HFFc6 (cell line): ENCODE results near the gene PHF21A. TPM values are rescaled to one million over a fixed set of nuclear protein-coding genes. Genes with fewer than 3 reads are reported as not detected.

Source experiments
- DNase-seq: peaks from one replicate; pipeline ENCODE4 v3.0.0-alpha.2; 2018
- H3K27ac Mint-ChIP-seq: 2 replicates; pipeline ENCODE4 v1.8.0; 2020; ENCODE audit warnings: mild to moderate bottlenecking, mixed read lengths
- H3K27me3 Mint-ChIP-seq: 2 replicates; pipeline ENCODE4 v1.8.0; 2021; ENCODE audit warnings: mild to moderate bottlenecking, moderate library complexity, mixed read lengths; ENCODE audit not compliant: insufficient read depth
- H3K36me3 Mint-ChIP-seq: 2 replicates; pipeline ENCODE4 v1.8.0; 2021; ENCODE audit warnings: low read depth, mixed read lengths
- H3K4me1 Mint-ChIP-seq: 2 replicates; pipeline ENCODE4 v1.8.0; 2020; ENCODE audit warnings: low read depth, mixed read lengths
- H3K4me3 Mint-ChIP-seq: 2 replicates; pipeline ENCODE4 v1.8.0; 2020; ENCODE audit warnings: mild to moderate bottlenecking, moderate library complexity, mixed read lengths
- H3K9me3 Mint-ChIP-seq: 2 replicates; pipeline ENCODE4 v1.8.0; 2020; ENCODE audit warnings: mild to moderate bottlenecking, mixed read lengths
- total RNA-seq, 6 experiments: library from RNA; stranded (reverse); fragmentation: NEBNext Ultra II Directional; extraction: Animal tissue kit (Norgen Biotek cat#: 25700); gene quantifications; 2 replicates in 1 of 6; 3 replicates in 5 of 6; pipeline ENCODE4 v1.2.3, GENCODE V29; 2021
- TF ChIP-seq, protein P1 (sequence below): fragments of 200-600 bp; sonication (generic); IDR thresholded peaks from 2 replicates; pipeline ENCODE4 v1.5.0; 2021; ENCODE audit warnings: antibody characterized with exemption, mild to moderate bottlenecking

Gene PHF21A
- total RNA-seq, 6 experiments from 2014 or later, result 25.5 to 32.4 (median 26.2) TPM

DNA sequence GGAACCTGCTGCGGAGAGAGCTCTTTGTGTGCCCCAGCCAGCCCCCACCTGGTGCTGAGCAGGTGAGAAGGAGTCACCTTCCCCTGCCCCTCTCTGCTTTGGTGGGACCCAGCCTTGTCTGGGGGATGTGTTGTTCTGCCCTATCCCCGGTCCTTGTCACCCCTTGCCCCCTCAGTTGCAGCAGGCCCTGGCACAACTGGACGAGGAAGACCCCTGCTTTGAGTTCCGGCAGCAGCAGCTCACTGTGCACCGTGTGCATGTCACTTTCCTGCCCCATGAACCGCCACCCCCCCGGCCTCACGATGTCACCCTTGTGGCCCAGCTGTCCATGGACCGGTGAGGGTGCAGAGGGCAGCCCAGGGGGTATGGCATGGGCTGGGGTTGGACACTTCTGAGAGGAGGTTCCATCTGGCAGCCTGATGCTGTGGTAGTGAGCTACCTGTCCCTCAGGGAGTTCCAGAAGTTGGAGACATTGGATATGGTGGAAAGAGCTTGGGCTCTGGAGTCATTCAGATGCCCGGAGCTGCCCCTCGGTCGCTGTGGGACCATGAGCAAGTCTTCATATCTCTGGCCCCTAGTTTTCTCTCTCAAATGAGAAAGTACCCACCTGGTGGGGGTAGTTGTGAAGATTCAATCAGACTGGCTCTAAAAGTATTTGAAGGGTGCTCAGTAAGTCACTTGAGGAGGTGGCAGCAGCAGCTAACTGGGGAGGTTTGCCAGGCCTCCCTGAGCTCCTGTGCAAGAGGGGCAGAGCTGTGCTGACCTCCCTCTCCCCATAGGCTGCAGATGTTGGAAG lies 194.5 kb downstream of the PHF21A start:
- H3K9me3 Mint-ChIP-seq, result no peaks in the 10 kb centered on the region
- H3K27ac Mint-ChIP-seq, result no peak overlapping the region
- TF ChIP-seq, protein P1, sequence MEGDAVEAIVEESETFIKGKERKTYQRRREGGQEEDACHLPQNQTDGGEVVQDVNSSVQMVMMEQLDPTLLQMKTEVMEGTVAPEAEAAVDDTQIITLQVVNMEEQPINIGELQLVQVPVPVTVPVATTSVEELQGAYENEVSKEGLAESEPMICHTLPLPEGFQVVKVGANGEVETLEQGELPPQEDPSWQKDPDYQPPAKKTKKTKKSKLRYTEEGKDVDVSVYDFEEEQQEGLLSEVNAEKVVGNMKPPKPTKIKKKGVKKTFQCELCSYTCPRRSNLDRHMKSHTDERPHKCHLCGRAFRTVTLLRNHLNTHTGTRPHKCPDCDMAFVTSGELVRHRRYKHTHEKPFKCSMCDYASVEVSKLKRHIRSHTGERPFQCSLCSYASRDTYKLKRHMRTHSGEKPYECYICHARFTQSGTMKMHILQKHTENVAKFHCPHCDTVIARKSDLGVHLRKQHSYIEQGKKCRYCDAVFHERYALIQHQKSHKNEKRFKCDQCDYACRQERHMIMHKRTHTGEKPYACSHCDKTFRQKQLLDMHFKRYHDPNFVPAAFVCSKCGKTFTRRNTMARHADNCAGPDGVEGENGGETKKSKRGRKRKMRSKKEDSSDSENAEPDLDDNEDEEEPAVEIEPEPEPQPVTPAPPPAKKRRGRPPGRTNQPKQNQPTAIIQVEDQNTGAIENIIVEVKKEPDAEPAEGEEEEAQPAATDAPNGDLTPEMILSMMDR, result no peak
- DNase-seq, result no peak
- H3K4me3 Mint-ChIP-seq, result no peak overlapping the region
- H3K36me3 Mint-ChIP-seq, result peaks cover 4% of the 10 kb centered on the region
- peaks cover 9% of the 10 kb centered on the region for H3K4me1 Mint-ChIP-seq
- H3K27me3 Mint-ChIP-seq, result peaks cover 23% of the 10 kb centered on the region

GRCh38 chr11:45926001-45926401 lies 195.3 kb downstream of the PHF21A start:
- peaks cover 9% of the 10 kb centered on the region for H3K4me1 Mint-ChIP-seq
- TF ChIP-seq, protein P1, result no peak
- no peak for DNase-seq
- H3K27me3 Mint-ChIP-seq, result peaks cover 30% of the 10 kb centered on the region
- H3K9me3 Mint-ChIP-seq, result no peaks in the 10 kb centered on the region
- no peak overlapping the region for H3K4me3 Mint-ChIP-seq
- H3K27ac Mint-ChIP-seq, result no peak overlapping the region
- no peaks in the 10 kb centered on the region for H3K36me3 Mint-ChIP-seq

DNA sequence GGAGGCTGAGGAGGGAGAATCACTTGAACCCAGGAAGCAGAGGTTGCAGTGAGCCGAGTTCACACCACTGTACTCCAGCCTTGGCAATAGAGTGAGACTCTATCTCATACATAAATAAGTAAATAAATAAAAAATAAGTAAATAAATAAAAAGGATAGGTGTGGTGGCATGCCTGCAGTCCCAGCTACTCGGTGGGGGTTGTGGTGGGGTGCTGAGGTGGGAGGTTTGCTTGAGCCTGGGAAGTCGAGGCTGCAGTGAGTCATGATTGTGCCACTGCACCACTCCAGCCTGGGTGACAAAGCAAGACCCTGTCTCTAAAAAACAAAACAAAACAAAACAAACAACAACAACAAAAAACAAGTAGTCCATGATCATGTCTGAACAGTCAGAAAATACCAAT lies 195.7 kb downstream of the PHF21A start:
- DNase-seq, result no peak
- Mint-ChIP-seq H3K9me3 (no peaks in the 10 kb centered on the region), H3K36me3 (no peaks in the 10 kb centered on the region), H3K27me3 (peaks cover 33% of the 10 kb centered on the region), H3K27ac (no peak overlapping the region), H3K4me1 (peaks cover 9% of the 10 kb centered on the region), H3K4me3 (no peak overlapping the region)
- TF ChIP-seq, protein P1, result no peak

DNA sequence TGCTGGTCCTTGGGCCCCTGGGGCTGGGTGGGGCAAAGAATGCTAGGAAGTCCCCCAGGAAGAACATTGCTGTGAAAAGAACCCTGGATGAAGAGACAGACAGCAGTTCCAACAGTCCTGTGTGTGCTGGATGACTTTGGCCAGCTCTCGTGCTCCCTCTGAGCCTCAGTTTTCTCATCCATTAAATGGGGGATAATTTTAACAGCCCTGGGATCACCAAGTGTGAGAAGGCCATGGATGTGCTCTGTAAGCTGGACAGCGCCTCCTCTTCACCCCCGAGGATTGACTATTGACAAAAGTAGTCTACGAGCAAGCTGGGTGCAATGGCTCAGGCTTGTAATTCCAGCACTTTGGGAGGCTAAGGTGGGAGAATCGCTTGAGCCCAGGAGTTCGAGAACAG lies 196.3 kb downstream of the PHF21A start:
- TF ChIP-seq, protein P1, result no peak
- Mint-ChIP-seq H3K27ac (no peak overlapping the region), H3K4me3 (no peak overlapping the region), H3K9me3 (no peaks in the 10 kb centered on the region), H3K36me3 (no peaks in the 10 kb centered on the region), H3K4me1 (peaks cover 5% of the 10 kb centered on the region), H3K27me3 (peaks cover 34% of the 10 kb centered on the region)
- DNase-seq, result no peak

DNA sequence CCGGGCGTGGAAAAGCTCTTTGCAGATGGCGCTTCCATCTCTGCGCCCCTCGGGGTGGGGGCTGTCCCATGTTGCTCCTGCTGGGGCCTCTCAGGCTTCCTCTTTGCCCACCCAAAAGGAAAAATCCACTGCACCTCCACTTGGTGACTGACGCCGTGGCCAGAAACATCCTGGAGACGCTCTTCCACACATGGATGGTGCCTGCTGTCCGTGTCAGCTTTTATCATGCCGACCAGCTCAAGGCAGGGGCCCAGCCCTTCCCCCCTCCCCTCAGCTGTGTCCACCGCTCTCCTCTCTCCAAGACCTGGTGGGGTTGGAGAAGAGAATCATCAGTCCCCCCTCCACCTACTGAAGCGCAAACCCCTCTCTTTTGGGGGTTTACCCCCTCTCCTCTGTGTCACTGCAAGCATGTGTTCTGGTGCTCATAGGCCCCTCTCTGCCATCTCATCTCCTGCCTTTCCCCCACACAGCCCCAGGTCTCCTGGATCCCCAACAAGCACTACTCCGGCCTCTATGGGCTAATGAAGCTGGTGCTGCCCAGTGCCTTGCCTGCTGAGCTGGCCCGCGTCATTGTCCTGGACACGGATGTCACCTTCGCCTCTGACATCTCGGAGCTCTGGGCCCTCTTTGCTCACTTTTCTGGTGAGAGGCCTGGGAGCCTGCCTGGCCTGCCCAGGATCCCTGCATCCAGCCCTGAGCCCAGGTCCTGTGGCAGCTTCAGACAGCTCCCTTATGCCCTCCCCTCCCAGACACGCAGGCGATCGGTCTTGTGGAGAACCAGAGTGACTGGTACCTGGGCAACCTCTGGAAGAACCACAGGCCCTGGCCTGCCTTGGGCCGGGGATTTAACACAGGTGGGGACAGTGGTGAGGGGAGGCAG lies 197.0 kb downstream of the PHF21A start:
- no peaks in the 10 kb centered on the region for H3K4me1 Mint-ChIP-seq
- DNase-seq, result no peak

More for the DNA sequence above, 197.0 kb downstream of the PHF21A start:
- Mint-ChIP-seq H3K27me3 (peaks cover 34% of the 10 kb centered on the region), H3K36me3 (no peaks in the 10 kb centered on the region), H3K4me3 (no peak overlapping the region), H3K9me3 (no peaks in the 10 kb centered on the region), H3K27ac (no peak overlapping the region)
- TF ChIP-seq, protein P1, result no peak
